SK-N-SH treated with all-trans-retinoic acid at 6 μM for 48 hours (cell line): ENCODE data around the gene CNGA2.

Source experiments
- CREB5 ChIP-seq: fragments of 250-450 bp; sonication (Bioruptor Pico); IDR thresholded peaks from 2 replicates; pipeline ENCODE4 v1.5.1; 2020; ENCODE audit warnings: low read depth, mild to moderate bottlenecking, moderate library complexity
- ISL1 ChIP-seq: fragments of 250-450 bp; sonication (Bioruptor Pico); IDR thresholded peaks from 2 replicates; pipeline ENCODE4 v2.1.2; 2022; ENCODE audit warnings: mild to moderate bottlenecking, moderate library complexity
- TCF4 ChIP-seq: fragments of 250-450 bp; sonication (Bioruptor Pico); IDR thresholded peaks from 2 replicates; pipeline ENCODE4 v1.8.0; 2021; ENCODE audit warnings: mild to moderate bottlenecking, moderate library complexity, borderline replicate concordance
- ZNF565 ChIP-seq: fragments of 450-650 bp; formaldehyde crosslinking; conservative IDR thresholded peaks from 2 replicates; pipeline ENCODE4 v1.5.0; 2020; ENCODE audit warnings: low read depth, mild to moderate bottlenecking, moderate library complexity

- no peak for TF ChIP-seq CREB5 (CRISPR knock-in tag)
- TF ChIP-seq TCF4 (CRISPR knock-in tag), result no peak
- no peak for TF ChIP-seq ZNF565 (CRISPR knock-in tag)
- no peak for TF ChIP-seq ISL1 (CRISPR knock-in tag)
These were observed 11.3 kb upstream of the CNGA2 start for GRCh38 chrX:151723156-151723760.
